Immature natural killer cell (primary cell): ENCODE results near the gene PGBD1. TPM values are rescaled to one million over a fixed set of nuclear protein-coding genes. Genes with fewer than 3 reads are reported as not detected.

Source experiments
- DNase-seq, 3 donors: peaks; one replicate each; pipeline ENCODE4 v3.0.0; 2022; ENCODE audit warnings: mixed read lengths in 1 of 3
- H3K27ac Mint-ChIP-seq, 6 donors: one replicate each; pipeline ENCODE4 v1.8.0; 2020; ENCODE audit warnings: mixed read lengths in 6 of 6, mild to moderate bottlenecking in 5 of 6, inconsistent platforms in 4 of 6, moderate library complexity in 3 of 6
- H3K27me3 Mint-ChIP-seq, 3 donors: one replicate each; pipeline ENCODE4 v1.8.0; 2020 to 2021; ENCODE audit warnings: low read depth in 3 of 3, mild to moderate bottlenecking in 3 of 3, mixed read lengths in 3 of 3, moderate library complexity in 3 of 3, inconsistent platforms in 1 of 3
- H3K36me3 Mint-ChIP-seq, 3 donors: one replicate each; pipeline ENCODE4 v1.8.0; 2020; ENCODE audit warnings: mixed read lengths in 3 of 3, inconsistent platforms in 2 of 3, mild to moderate bottlenecking in 2 of 3
- H3K4me1 Mint-ChIP-seq, 2 donors: one replicate each; pipeline ENCODE4 v1.8.0; 2020; ENCODE audit warnings: inconsistent platforms in 2 of 2, mild to moderate bottlenecking in 2 of 2, mixed read lengths in 2 of 2, moderate library complexity in 1 of 2
- H3K4me3 Mint-ChIP-seq, 5 donors: one replicate each; pipeline ENCODE4 v1.8.0; 2020; ENCODE audit warnings: mild to moderate bottlenecking in 5 of 5, mixed read lengths in 5 of 5, inconsistent platforms in 3 of 5, moderate library complexity in 3 of 5
- H3K9me3 Mint-ChIP-seq, 6 donors: one replicate each; pipeline ENCODE4 v1.8.0; 2020; ENCODE audit warnings: mild to moderate bottlenecking in 6 of 6, mixed read lengths in 6 of 6, inconsistent platforms in 4 of 6, moderate library complexity in 3 of 6
- polyA plus RNA-seq, 3 donors: library from polyadenylated mRNA; unstranded; fragments of 300-500 nt; fragmentation: Illumina TruSeq; gene quantifications; one replicate each; pipeline ENCODE4 v1.2.3, GENCODE V29; 2021

The PGBD1 gene
- polyA plus RNA-seq, 3 donors from 2014 or later = 0.46 to 1.7 (median 0.60) TPM

DNA sequence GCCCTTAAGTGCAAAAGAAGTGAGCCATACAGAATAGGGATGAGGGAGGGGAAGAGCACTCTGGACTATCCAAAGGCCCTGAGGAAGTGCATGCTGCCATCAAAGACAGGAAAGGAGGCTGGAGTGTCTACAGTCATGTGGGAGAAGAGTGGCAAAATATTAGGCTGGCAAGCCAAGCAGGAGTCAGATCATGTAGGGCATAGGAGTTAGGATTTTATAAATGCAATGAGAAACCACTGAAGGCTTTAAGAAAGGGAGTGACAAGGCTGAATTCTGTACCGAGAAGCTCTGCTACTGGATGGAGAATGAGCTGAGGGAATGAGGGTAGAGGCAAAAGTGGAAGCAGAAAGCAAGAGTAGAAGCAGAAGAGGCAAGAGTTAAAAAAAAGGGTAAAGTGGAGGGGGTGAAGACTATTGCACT is 52.2 kb downstream of the PGBD1 start:
- Mint-ChIP-seq H3K4me3 (no peak overlapping the region), H3K9me3 (peaks cover 0 to 3% (median 0%) of the 10 kb centered on the region in 6 donors), H3K27ac (peak overlapping the region in 4 of 6 donors; percentile 3 to 57 (median 28)), H3K27me3 (peaks cover 0 to 4% (median 0%) of the 10 kb centered on the region in 3 donors), H3K4me1 (peaks cover 0 to 5% of the 10 kb centered on the region in 2 donors), H3K36me3 (peaks cover 0 to 6% (median 0%) of the 10 kb centered on the region in 3 donors)
- no peak for DNase-seq

DNA sequence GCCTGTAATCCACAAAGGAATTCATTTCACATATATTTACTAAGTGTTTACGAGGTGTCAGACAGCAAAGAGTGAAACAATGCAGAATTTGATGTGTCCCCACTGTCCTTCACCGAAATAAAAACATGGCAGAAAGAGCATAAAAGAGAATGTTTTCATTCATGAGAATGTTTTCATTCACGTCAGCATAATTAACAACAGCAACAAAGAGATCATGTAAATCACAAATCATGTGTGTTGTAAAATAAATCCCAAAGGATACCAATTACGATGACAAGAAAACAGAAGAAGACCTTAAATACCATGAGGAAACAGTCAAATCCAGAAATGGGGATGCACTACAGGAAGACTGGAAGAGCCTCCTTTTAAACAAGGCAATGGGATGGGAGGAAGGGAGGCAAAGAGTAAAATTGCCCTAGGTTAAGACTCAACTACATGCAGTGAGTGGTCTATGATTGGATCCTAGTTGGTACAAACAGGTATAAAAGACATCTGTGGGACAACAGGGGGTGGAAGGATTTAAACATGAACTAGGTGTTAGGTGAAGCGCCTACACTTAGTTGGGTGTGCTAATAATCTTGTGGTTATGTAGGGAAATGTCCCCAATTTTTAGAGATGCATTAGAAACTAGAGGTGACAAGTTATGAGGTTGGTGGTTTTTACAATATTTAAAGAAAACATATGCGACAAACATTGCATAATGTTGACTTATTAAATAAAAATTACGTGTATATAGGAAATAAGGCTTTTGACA is 53.1 kb downstream of the PGBD1 start:
- peak in 1 of 3 donors; percentile 16 for DNase-seq
- no peaks in the 10 kb centered on the region for H3K9me3 Mint-ChIP-seq
- peak overlapping the region in 2 of 6 donors; percentile 58 for H3K27ac Mint-ChIP-seq
- peak overlapping the region in 2 of 5 donors; percentile 18 to 36 for H3K4me3 Mint-ChIP-seq
- no peaks in the 10 kb centered on the region for H3K36me3 Mint-ChIP-seq
- no peaks in the 10 kb centered on the region for H3K27me3 Mint-ChIP-seq
- peaks cover 0 to 5% of the 10 kb centered on the region in 2 donors for H3K4me1 Mint-ChIP-seq

DNA sequence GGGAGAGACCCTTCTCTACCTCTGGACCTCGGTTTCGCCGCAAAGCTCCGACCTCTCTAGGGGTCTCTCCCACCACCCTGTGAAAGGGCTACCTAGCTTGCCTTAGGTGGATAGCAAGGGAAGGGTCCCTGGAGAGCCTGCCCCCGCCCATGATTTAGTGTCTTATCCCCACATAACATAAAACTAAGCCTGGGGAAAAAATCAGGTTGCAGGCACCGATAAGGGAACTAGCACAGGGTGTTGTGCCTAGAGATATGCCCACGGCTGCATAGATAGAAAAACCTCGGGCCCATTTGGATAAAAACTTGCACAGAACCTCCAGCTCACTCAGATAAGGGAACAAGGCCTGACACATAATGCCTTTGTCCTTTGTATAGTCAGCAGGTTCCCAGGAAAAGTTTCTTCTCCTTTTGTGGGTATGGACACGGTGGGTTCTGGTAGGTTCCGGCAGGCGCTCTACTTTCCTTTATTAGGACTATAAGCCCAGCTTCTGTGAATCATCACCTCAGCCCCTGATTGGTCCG is 53.7 kb downstream of the PGBD1 start:
- H3K9me3 Mint-ChIP-seq = no peaks in the 10 kb centered on the region
- H3K36me3 Mint-ChIP-seq = peaks cover 0 to 1% (median under 1%) of the 10 kb centered on the region in 3 donors
- no peak overlapping the region for H3K27ac Mint-ChIP-seq
- H3K27me3 Mint-ChIP-seq = no peaks in the 10 kb centered on the region
- H3K4me1 Mint-ChIP-seq = peaks cover 0 to 5% of the 10 kb centered on the region in 2 donors
- DNase-seq = no peak
- no peak overlapping the region for H3K4me3 Mint-ChIP-seq

DNA sequence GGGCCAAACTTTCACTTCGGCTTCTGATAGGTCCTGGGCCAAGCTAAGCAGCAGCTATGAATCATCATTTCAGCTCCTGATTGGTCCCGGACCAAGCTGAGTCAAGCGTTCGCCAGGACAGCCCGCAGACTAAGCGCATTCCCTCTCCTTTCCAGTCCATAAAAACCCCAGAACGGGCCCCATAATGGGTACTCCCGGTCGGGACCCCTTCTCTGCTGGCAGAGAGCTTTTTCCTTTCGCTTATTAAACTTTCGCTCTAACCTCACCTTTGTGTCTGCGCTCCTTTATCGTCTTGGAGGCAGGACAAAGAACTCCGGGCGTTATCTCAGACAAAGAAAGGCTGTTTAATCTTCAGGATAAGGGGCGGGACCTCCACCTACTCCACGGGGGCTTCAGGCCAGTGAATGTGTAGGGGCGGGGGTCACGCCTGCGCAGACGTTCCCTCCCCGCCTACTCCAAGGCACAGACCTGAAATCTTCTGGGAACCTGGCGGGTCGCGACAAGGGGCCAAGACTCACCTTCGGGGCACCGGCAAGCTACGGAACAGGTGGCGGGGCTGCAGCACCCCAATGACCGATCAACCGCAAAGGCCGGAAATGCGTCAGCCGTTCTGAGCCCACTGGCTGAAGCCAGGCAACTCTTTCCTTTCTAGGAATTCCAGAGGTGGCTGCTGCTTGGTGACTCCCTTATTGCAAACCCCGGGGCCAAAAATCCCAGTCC is 54.4 kb downstream of the PGBD1 start, which contains the start of gene ZSCAN31:
Gene ZSCAN31, minus strand, starts transcription at position 585 of the 720 bp plus-strand sequence. CDS start 6,465 bp downstream, outside the sequence.
- Mint-ChIP-seq H3K27ac (no peak within 1 kb of the TSS), H3K27me3 (peaks cover 0 to 5% (median 2%) of the 10 kb centered on the region in 3 donors), H3K4me1 (peaks cover 0 to 6% of the 10 kb centered on the region in 2 donors), H3K4me3 (no peak within 1 kb of the TSS), H3K36me3 (peaks cover 0 to 5% (median 5%) of the 10 kb centered on the region in 3 donors), H3K9me3 (no peaks in the 10 kb centered on the region)
- peak; percentile 82 to 83 (median 83) for DNase-seq

DNA sequence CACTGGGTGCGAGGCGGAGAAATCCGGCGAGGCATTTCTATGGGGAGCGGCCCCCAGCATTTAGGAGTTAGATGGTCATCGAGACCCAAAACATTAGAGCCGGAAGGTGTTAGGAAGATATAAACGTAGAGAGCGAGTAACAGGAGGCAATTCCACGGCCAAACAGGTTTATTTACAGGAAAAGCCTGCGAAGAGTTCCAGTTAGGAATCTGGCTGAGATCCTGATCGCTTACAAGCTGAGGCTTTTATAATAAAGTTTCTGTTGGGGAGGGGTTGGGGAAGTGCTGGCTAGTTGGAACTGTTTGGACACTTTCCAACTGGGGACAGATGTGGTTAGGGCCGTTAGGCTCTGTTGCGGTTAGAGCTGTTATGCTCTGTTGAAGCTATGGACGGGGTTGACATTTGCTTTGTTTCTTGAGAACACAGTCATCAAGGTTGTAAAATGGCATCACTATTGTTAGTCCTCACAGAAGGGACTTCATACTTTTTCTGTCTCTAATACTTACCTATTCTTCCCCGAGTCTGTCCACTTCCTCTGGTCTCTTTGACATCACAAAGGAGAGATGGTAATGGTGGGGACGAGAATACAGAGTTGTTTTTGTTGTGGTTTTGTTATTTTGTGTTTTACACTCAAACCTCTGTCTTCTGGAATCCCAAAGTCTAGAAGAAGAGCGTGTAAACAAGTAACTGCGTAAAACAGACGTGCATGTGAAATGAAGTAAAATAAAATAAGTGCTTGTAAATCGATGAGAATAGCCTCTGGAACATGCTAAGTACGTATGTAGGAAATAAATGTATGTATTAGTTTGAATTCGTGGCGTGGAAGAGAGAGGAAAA is 55.1 kb downstream of the PGBD1 start:
- peaks cover 0 to 7% of the 10 kb centered on the region in 2 donors for H3K4me1 Mint-ChIP-seq
- peaks cover 0 to 8% (median 3%) of the 10 kb centered on the region in 3 donors for H3K27me3 Mint-ChIP-seq
- DNase-seq = peak; percentile 53 to 61 (median 57)
- peaks cover 0 to 5% (median 5%) of the 10 kb centered on the region in 3 donors for H3K36me3 Mint-ChIP-seq
- H3K27ac Mint-ChIP-seq = no peak overlapping the region
- no peak overlapping the region for H3K4me3 Mint-ChIP-seq
- no peaks in the 10 kb centered on the region for H3K9me3 Mint-ChIP-seq

DNA sequence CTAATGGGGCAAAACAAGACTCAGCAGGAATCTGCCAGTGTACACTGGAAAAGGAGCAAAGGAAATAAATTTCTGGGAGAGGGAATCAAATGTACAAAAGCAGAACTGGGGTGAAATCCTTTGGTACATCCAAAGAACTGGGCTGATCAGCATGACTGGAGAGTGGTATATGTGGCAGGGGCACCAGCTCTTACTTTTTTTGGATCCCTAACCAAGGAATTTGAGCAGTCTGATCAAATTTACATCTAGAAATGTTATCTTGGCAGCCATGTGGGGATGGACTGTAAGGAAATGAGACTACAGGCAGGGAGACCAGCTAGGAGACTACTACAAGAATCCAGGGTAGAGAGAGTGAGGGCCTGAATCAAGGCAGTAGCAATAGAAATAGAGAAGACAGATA is 55.7 kb downstream of the PGBD1 start:
- Mint-ChIP-seq H3K27me3 (peaks cover 0 to 8% (median 3%) of the 10 kb centered on the region in 3 donors), H3K9me3 (no peaks in the 10 kb centered on the region), H3K4me3 (no peak overlapping the region), H3K27ac (no peak overlapping the region), H3K36me3 (peaks cover 0 to 5% (median 5%) of the 10 kb centered on the region in 3 donors), H3K4me1 (peaks cover 0 to 7% of the 10 kb centered on the region in 2 donors)
- DNase-seq = no peak

DNA sequence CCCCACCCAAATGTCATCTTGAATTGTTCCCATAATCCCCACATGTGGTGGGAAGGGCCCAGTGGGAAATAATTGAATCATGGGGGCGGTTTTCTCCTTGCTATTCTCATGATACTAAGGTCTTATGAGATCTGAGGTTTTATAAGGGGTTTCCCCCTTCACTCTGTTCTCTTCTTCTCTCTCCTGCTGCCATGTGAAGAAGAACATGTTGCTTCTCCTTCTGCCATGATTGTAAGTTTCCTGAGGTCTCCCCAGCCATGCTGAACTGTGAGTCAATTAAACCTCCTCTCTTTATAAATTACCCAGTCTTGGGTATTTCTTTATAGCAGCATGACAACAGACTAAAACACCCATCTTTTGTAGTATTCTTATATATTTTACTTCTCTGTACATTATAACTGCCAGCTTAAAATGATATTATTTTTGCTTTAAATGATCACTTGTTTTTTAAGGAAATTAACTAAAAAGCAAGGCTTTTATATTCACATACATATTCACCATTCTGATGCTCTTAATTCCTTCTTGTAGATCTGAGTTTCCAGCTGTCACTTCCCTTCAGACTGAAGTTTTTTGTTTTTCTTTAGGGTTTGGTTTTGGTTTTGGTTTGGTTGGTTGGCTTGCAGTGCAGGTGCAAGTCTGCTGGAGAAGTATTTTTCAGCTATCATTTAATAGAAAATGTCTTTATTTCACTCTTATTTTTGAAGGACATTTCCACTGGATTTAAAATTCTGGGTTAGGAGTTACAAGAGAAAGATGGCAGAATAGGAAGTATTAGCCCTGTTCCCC is 59.1 kb downstream of the PGBD1 start:
- peaks cover 0 to 5% (median 5%) of the 10 kb centered on the region in 3 donors for H3K36me3 Mint-ChIP-seq
- no peaks in the 10 kb centered on the region for H3K9me3 Mint-ChIP-seq
- H3K4me1 Mint-ChIP-seq = peaks cover 0 to 2% of the 10 kb centered on the region in 2 donors
- DNase-seq = no peak
- H3K27ac Mint-ChIP-seq = no peak overlapping the region
- H3K4me3 Mint-ChIP-seq = no peak overlapping the region
- H3K27me3 Mint-ChIP-seq = peaks cover 0 to 8% (median 3%) of the 10 kb centered on the region in 3 donors

DNA sequence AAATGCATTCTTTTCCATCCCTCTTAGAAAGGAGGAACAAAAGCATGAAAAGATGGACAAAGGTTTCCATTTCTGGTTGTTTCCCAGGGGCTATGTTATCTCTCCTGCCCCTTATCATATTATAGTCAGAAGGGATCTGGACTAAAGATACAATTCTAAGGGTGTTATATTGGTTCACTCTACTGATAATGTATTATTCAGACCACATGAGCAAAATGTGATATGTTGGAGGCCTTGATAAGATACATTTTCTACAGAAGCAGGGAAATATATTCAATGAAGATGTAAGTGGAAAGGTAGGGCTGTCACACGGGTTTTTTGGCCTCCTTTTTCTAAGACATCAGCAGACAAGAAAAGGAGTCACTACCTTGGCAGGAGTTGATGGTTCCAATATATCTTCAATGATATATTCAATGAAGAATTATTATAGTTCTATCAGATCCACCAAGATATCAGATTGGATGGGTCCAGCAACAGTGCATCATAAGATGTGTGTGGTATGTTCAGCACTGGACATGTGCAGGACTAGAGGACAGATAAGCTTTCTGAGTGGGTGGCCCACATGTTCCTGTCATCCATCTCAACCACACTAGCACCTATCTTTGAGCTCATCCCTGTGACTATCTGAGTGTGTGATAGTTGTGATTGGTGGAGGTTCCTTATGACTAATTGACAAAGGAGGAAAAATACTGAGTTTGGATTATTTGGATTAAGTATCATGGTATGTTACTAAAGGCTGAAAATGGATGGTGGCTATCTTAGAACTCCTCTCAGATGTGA is 62.7 kb downstream of the PGBD1 start:
- no peak overlapping the region for H3K27ac Mint-ChIP-seq
- H3K9me3 Mint-ChIP-seq = no peaks in the 10 kb centered on the region
- H3K4me3 Mint-ChIP-seq = no peak overlapping the region
- H3K36me3 Mint-ChIP-seq = peaks cover 0 to 5% (median 5%) of the 10 kb centered on the region in 3 donors
- H3K27me3 Mint-ChIP-seq = peaks cover 3 to 11% (median 3%) of the 10 kb centered on the region in 3 donors
- peaks cover 0 to 2% of the 10 kb centered on the region in 2 donors for H3K4me1 Mint-ChIP-seq
- DNase-seq = no peak

DNA sequence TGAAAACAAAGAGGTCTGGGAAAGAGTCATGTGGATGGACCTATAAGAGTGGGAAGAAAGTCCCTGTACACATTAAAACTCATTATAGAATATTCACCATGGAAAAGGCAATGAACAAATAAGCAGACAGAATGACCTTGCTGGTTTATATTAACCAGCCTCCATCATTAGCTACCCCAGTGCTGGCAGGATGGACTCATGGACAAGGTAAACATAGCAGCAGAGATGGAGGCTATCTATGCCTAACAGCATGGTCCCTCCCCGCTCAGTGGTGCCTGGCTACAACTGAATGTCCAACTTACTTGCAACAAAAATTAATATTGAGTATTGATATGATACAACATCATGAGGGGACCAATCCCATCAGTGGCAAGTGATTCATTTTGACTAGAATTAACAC is 63.8 kb downstream of the PGBD1 start:
- H3K27ac Mint-ChIP-seq = no peak overlapping the region
- peaks cover 3 to 15% (median 3%) of the 10 kb centered on the region in 3 donors for H3K27me3 Mint-ChIP-seq
- no peak overlapping the region for H3K4me3 Mint-ChIP-seq
- DNase-seq = no peak
- no peaks in the 10 kb centered on the region for H3K9me3 Mint-ChIP-seq
- H3K4me1 Mint-ChIP-seq = peaks cover 11% of the 10 kb centered on the region in 2 donors
- H3K36me3 Mint-ChIP-seq = peaks cover 3% of the 10 kb centered on the region in 3 donors

DNA sequence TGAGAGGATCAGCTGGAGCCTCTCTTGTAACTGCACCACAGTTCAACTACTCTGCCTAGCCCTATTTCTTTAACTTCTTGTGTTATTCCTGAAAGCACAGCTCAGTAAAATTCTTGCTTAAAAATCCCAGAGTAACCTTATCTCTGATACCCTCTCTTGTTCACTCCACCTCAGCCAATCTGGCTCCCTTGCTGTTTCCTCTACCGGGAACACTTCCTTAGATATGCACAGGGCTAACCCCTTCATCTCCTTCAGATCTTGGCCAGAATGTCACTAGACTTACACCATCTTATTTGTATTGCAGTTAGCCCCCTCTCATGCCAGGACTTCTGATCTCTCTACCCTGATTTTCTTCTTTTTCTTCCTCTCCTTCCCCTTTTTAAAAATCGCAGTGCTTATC is 65.7 kb downstream of the PGBD1 start:
- DNase-seq = no peak
- Mint-ChIP-seq H3K27ac (no peak overlapping the region), H3K9me3 (no peaks in the 10 kb centered on the region), H3K4me1 (peaks cover 26 to 30% of the 10 kb centered on the region in 2 donors), H3K4me3 (no peak overlapping the region), H3K27me3 (peaks cover 0 to 7% (median 3%) of the 10 kb centered on the region in 3 donors), H3K36me3 (peaks cover 0 to 3% (median 0%) of the 10 kb centered on the region in 3 donors)

DNA sequence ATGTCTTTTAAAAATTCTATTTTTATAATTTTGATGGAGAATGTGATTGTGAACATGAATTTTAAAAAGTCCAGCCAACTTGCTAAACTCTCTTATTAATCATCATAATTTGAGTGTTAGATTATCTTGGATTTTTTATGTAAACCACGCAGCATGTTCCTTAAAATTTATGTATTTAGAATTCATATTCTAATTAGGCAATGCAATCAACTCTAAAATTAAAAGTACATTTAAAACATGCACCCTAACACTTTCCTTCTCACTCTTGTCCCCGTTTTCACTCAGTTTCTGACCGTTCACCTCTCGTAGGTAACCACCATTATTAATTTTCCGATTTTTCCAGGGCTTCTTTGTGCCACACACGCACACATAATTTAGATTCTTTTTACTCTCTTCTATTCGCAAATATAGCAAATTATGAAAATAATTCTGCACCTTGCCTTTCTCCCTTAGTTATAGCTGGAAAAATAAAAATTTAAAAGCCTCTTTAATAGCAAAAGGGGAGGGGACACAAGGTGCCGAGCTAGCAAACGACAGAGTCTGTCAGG is 68.0 kb downstream of the PGBD1 start:
- Mint-ChIP-seq H3K4me1 (peaks cover 30 to 40% of the 10 kb centered on the region in 2 donors), H3K4me3 (peak overlapping the region; percentile 98 to 100 (median 100)), H3K9me3 (no peaks in the 10 kb centered on the region), H3K27me3 (peaks cover 3 to 7% (median 5%) of the 10 kb centered on the region in 3 donors), H3K36me3 (peaks cover 0 to 3% (median 0%) of the 10 kb centered on the region in 3 donors), H3K27ac (peak overlapping the region; percentile 91 to 99 (median 96))
- no peak for DNase-seq
